Measurements from ENCODE around the gene ASTN1.

The ASTN1 gene

DNA sequence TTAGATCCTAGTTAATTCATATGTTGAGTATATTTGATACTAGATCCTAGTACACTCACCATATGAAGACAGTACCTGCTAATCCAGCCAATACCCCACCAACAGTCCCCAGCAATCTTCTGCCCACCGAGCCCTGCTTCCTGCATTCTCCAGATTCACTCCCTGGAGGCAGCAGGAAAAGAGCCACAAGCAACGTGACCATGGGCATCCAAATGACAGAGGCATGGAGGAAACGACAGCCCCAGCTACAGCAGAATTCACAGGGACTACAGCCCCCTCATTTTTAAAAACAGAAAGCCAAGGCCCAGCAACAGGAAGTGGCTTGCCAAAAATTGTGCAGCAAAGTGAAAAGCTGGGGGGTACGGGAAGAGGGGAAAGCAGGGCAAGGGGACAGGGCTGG, 29.3 kb downstream of the ASTN1 start:
- CTCF ChIA-PET: no interaction called here
- no peaks in the 10 kb centered on the region for H3K4me1 ChIP-seq (ENCODE audit: control insufficient read depth, insufficient read depth, low read length)
- no peak overlapping the region for H3K4me3 ChIP-seq (ENCODE audit: low read depth, low read length)
- no peaks in the 10 kb centered on the region for H3K9me3 ChIP-seq (ENCODE audit: control insufficient read depth, insufficient read depth, low read depth, low read length)
- H3K36me3 ChIP-seq (ENCODE audit: control insufficient read depth in 2 of 2, insufficient read depth in 1 of 2, low read length in 2 of 2): no peaks in the 10 kb centered on the region
- TF ChIP-seq ZNF626 (tag by site-specific recombination; IDR thresholded peaks at IDR 0.05) (no peak), ZNF133 (tag by site-specific recombination; IDR thresholded peaks at IDR 0.05) (no peak), ZNF223 (tag by site-specific recombination; IDR thresholded peaks at IDR 0.05) (no peak), ZFHX2 (tag by site-specific recombination; conservative IDR thresholded peaks at IDR 0.05) (no peak), ZNF394 (tag by site-specific recombination; IDR thresholded peaks at IDR 0.05; ENCODE audit: borderline replicate concordance) (no peak), KLF1 (tag by site-specific recombination; IDR thresholded peaks at IDR 0.05) (no peak), ZNF202 (tag by site-specific recombination; IDR thresholded peaks at IDR 0.05; ENCODE audit: borderline replicate concordance) (no peak), ZNF510 (tag by site-specific recombination; IDR thresholded peaks at IDR 0.05; ENCODE audit: insufficient replicate concordance) (no peak), RBAK (tag by site-specific recombination; IDR thresholded peaks at IDR 0.05) (no peak), TCF7L2 (IDR thresholded peaks at IDR 0.05; ENCODE audit: borderline replicate concordance, low read depth, low read length) (no peak), ZNF629 (tag by site-specific recombination; IDR thresholded peaks at IDR 0.05) (no peak), ZNF311 (tag by site-specific recombination; IDR thresholded peaks at IDR 0.05; ENCODE audit: borderline replicate concordance) (no peak)
- TF ChIP-seq, protein P1, sequence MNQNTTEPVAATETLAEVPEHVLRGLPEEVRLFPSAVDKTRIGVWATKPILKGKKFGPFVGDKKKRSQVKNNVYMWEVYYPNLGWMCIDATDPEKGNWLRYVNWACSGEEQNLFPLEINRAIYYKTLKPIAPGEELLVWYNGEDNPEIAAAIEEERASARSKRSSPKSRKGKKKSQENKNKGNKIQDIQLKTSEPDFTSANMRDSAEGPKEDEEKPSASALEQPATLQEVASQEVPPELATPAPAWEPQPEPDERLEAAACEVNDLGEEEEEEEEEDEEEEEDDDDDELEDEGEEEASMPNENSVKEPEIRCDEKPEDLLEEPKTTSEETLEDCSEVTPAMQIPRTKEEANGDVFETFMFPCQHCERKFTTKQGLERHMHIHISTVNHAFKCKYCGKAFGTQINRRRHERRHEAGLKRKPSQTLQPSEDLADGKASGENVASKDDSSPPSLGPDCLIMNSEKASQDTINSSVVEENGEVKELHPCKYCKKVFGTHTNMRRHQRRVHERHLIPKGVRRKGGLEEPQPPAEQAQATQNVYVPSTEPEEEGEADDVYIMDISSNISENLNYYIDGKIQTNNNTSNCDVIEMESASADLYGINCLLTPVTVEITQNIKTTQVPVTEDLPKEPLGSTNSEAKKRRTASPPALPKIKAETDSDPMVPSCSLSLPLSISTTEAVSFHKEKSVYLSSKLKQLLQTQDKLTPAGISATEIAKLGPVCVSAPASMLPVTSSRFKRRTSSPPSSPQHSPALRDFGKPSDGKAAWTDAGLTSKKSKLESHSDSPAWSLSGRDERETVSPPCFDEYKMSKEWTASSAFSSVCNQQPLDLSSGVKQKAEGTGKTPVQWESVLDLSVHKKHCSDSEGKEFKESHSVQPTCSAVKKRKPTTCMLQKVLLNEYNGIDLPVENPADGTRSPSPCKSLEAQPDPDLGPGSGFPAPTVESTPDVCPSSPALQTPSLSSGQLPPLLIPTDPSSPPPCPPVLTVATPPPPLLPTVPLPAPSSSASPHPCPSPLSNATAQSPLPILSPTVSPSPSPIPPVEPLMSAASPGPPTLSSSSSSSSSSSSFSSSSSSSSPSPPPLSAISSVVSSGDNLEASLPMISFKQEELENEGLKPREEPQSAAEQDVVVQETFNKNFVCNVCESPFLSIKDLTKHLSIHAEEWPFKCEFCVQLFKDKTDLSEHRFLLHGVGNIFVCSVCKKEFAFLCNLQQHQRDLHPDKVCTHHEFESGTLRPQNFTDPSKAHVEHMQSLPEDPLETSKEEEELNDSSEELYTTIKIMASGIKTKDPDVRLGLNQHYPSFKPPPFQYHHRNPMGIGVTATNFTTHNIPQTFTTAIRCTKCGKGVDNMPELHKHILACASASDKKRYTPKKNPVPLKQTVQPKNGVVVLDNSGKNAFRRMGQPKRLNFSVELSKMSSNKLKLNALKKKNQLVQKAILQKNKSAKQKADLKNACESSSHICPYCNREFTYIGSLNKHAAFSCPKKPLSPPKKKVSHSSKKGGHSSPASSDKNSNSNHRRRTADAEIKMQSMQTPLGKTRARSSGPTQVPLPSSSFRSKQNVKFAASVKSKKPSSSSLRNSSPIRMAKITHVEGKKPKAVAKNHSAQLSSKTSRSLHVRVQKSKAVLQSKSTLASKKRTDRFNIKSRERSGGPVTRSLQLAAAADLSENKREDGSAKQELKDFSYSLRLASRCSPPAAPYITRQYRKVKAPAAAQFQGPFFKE (tag by site-specific recombination; IDR thresholded peaks at IDR 0.05; ENCODE audit: borderline replicate concordance): no peak
- TF ChIP-seq, protein P2, sequence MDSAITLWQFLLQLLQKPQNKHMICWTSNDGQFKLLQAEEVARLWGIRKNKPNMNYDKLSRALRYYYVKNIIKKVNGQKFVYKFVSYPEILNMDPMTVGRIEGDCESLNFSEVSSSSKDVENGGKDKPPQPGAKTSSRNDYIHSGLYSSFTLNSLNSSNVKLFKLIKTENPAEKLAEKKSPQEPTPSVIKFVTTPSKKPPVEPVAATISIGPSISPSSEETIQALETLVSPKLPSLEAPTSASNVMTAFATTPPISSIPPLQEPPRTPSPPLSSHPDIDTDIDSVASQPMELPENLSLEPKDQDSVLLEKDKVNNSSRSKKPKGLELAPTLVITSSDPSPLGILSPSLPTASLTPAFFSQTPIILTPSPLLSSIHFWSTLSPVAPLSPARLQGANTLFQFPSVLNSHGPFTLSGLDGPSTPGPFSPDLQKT (IDR thresholded peaks at IDR 0.05; ENCODE audit: borderline replicate concordance, low read depth, low read length): no peak
- TF ChIP-seq, protein P3, sequence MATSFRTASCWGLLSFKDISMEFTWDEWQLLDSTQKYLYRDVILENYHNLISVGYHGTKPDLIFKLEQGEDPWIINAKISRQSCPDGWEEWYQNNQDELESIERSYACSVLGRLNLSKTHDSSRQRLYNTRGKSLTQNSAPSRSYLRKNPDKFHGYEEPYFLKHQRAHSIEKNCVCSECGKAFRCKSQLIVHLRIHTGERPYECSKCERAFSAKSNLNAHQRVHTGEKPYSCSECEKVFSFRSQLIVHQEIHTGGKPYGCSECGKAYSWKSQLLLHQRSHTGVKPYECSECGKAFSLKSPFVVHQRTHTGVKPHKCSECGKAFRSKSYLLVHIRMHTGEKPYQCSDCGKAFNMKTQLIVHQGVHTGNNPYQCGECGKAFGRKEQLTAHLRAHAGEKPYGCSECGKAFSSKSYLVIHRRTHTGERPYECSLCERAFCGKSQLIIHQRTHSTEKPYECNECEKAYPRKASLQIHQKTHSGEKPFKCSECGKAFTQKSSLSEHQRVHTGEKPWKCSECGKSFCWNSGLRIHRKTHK (tag by site-specific recombination; IDR thresholded peaks at IDR 0.05): no peak
- TF ChIP-seq, protein P4, sequence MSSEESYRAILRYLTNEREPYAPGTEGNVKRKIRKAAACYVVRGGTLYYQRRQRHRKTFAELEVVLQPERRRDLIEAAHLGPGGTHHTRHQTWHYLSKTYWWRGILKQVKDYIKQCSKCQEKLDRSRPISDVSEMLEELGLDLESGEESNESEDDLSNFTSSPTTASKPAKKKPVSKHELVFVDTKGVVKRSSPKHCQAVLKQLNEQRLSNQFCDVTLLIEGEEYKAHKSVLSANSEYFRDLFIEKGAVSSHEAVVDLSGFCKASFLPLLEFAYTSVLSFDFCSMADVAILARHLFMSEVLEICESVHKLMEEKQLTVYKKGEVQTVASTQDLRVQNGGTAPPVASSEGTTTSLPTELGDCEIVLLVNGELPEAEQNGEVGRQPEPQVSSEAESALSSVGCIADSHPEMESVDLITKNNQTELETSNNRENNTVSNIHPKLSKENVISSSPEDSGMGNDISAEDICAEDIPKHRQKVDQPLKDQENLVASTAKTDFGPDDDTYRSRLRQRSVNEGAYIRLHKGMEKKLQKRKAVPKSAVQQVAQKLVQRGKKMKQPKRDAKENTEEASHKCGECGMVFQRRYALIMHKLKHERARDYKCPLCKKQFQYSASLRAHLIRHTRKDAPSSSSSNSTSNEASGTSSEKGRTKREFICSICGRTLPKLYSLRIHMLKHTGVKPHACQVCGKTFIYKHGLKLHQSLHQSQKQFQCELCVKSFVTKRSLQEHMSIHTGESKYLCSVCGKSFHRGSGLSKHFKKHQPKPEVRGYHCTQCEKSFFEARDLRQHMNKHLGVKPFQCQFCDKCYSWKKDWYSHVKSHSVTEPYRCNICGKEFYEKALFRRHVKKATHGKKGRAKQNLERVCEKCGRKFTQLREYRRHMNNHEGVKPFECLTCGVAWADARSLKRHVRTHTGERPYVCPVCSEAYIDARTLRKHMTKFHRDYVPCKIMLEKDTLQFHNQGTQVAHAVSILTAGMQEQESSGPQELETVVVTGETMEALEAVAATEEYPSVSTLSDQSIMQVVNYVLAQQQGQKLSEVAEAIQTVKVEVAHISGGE (tag by site-specific recombination; conservative IDR thresholded peaks at IDR 0.05; ENCODE audit: low read depth): no peak
- TF ChIP-seq, protein P5, sequence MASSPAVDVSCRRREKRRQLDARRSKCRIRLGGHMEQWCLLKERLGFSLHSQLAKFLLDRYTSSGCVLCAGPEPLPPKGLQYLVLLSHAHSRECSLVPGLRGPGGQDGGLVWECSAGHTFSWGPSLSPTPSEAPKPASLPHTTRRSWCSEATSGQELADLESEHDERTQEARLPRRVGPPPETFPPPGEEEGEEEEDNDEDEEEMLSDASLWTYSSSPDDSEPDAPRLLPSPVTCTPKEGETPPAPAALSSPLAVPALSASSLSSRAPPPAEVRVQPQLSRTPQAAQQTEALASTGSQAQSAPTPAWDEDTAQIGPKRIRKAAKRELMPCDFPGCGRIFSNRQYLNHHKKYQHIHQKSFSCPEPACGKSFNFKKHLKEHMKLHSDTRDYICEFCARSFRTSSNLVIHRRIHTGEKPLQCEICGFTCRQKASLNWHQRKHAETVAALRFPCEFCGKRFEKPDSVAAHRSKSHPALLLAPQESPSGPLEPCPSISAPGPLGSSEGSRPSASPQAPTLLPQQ (tag by site-specific recombination; IDR thresholded peaks at IDR 0.05): no peak
- TF ChIP-seq, protein P6, sequence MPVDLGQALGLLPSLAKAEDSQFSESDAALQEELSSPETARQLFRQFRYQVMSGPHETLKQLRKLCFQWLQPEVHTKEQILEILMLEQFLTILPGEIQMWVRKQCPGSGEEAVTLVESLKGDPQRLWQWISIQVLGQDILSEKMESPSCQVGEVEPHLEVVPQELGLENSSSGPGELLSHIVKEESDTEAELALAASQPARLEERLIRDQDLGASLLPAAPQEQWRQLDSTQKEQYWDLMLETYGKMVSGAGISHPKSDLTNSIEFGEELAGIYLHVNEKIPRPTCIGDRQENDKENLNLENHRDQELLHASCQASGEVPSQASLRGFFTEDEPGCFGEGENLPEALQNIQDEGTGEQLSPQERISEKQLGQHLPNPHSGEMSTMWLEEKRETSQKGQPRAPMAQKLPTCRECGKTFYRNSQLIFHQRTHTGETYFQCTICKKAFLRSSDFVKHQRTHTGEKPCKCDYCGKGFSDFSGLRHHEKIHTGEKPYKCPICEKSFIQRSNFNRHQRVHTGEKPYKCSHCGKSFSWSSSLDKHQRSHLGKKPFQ (tag by site-specific recombination; IDR thresholded peaks at IDR 0.05): no peak
- POLR2A ChIA-PET: no interaction called here
- no peak overlapping the region for H3K27ac ChIP-seq (ENCODE audit: extremely low read depth, low read depth, low read length)
